ENCODE data around the gene PLPPR2.
A peak's percentile ranks its signal among the peaks of the same experiment; 100 is the strongest.
"Not testable (repeated sequence)": the region's sequence is repeated elsewhere in the genome, so short reads cannot be mapped to it uniquely, and the experiment has no call there.

Gene PLPPR2

GRCh38 chr19:11378319-11379189 is 23.3 kb downstream of the PLPPR2 start:
- peak; percentile 80 for DNase-seq
- no peak overlapping the region for H3K27ac ChIP-seq
- H3K9me3 ChIP-seq (ENCODE audit: severe bottlenecking), result no peaks in the 10 kb centered on the region
- peaks cover 12% of the 10 kb centered on the region for H3K27me3 ChIP-seq (ENCODE audit: insufficient read depth, low read depth, severe bottlenecking)
- peak; percentile 90 for TF ChIP-seq CTCF (IDR thresholded peaks at IDR 0.05; ENCODE audit: low read depth, low read length)
- no peak overlapping the region for H3K4me3 ChIP-seq (ENCODE audit: low read depth, low read length)
- no peaks in the 10 kb centered on the region; the same call in 1 of the 2 replicates for H3K36me3 ChIP-seq

GRCh38 chr19:11379269-11379845 is 24.1 kb downstream of the PLPPR2 start:
- not testable (repeated sequence) for DNase-seq; H3K27ac ChIP-seq; H3K4me3 ChIP-seq (ENCODE audit: low read depth, low read length); H3K9me3 ChIP-seq (ENCODE audit: severe bottlenecking); H3K36me3 ChIP-seq
- H3K27me3 ChIP-seq (ENCODE audit: insufficient read depth, low read depth, severe bottlenecking), result peaks cover 16% of the 10 kb centered on the region

- DNase-seq, result no peak
- Histone ChIP-seq H3K27ac (no peak overlapping the region), H3K4me3 (ENCODE audit: low read depth, low read length) (no peak overlapping the region), H3K36me3 (no peaks in the 10 kb centered on the region; the same call in 1 of the 2 replicates), H3K9me3 (ENCODE audit: severe bottlenecking) (no peaks in the 10 kb centered on the region), H3K27me3 (ENCODE audit: insufficient read depth, low read depth, severe bottlenecking) (peaks cover 16% of the 10 kb centered on the region)
- TF ChIP-seq CTCF (IDR thresholded peaks at IDR 0.05; ENCODE audit: low read depth, low read length), result no peak
Observed at GRCh38 chr19:11379857-11380350, 24.7 kb downstream of the PLPPR2 start.

GRCh38 chr19:11380653-11381537 is 25.7 kb downstream of the PLPPR2 start:
- TF ChIP-seq CTCF (IDR thresholded peaks at IDR 0.05; ENCODE audit: low read depth, low read length), result peak; percentile 92
- Histone ChIP-seq H3K4me3 (ENCODE audit: low read depth, low read length) (peak overlapping the region; percentile 62), H3K9me3 (ENCODE audit: severe bottlenecking) (no peaks in the 10 kb centered on the region), H3K27ac (peak overlapping the region; percentile 73), H3K27me3 (ENCODE audit: insufficient read depth, low read depth, severe bottlenecking) (peaks cover 16% of the 10 kb centered on the region), H3K36me3 (no peaks in the 10 kb centered on the region; the same call in 1 of the 2 replicates)
- DNase-seq, result peak; percentile 99

GRCh38 chr19:11382898-11383705 is 27.9 kb downstream of the PLPPR2 start:
- Histone ChIP-seq H3K27me3 (ENCODE audit: insufficient read depth, low read depth, severe bottlenecking) (peaks cover 16% of the 10 kb centered on the region), H3K4me3 (ENCODE audit: low read depth, low read length) (peak overlapping the region; percentile 56), H3K36me3 (no peaks in the 10 kb centered on the region), H3K27ac (no peak overlapping the region), H3K9me3 (ENCODE audit: severe bottlenecking) (no peaks in the 10 kb centered on the region)
- peak; percentile 67 for DNase-seq
- TF ChIP-seq CTCF (IDR thresholded peaks at IDR 0.05; ENCODE audit: low read depth, low read length), result peak; percentile 81
